GM19239 (cell line): ENCODE data around the gene HPN.

ENCODE experiments used
- DNase-seq: peaks from one replicate; pipeline ENCODE4 v3.0.0; 2011; ENCODE audit warnings: low spot score; ENCODE audit not compliant: insufficient read length
- FAIRE-seq: peaks from 2 replicates; lab custom pipeline; 2011; peaks lifted over from hg19 to GRCh38; lab: Jason Lieb, UNC

HPN gene

GRCh38 chr19:35076026-35076370 lies 34.5 kb downstream of the HPN start:
- DNase-seq (no peak), FAIRE-seq (no peak)

GRCh38 chr19:35076657-35077056 lies 35.1 kb downstream of the HPN start:
- FAIRE-seq (no peak), DNase-seq (no peak)

GRCh38 chr19:35077411-35078223 lies 36.1 kb downstream of the HPN start:
- no peak for DNase-seq
- no peak for FAIRE-seq

GRCh38 chr19:35079826-35080225 lies 38.3 kb downstream of the HPN start:
- DNase-seq = no peak
- no peak for FAIRE-seq

DNA sequence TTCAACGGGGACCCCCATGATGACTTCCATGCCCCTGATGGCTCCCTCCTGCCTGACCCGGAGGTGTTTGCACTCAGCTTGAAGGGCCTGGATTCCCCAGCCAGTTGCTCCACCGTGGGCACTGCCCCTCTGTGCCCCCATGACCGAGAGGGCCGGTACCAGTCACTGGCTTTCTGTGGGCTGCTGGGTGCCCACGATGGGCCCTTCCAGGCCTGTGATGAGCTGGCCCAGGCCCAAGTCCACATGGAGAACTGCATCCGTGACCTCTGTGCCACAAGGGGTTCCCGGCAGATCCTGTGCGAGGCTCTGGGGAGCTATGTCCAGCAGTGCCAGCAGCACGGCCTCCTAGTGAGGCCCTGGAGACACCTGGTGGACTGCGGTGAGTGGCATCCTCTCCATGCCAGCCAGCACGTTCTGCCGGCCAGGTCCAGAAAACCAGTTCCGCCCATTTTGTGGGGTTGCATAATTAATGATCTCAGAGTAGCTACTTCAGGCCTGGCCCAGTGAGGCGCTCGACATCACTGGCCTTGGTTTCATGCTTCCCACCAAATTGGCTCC lies 39.2 kb downstream of the HPN start:
- no peak for FAIRE-seq

GRCh38 chr19:35081201-35081600 lies 39.7 kb downstream of the HPN start:
- DNase-seq (no peak), FAIRE-seq (no peak)

More for the DNA sequence above, 39.2 kb downstream of the HPN start:
- no peak for DNase-seq

GRCh38 chr19:35083691-35084508 lies 42.4 kb downstream of the HPN start:
- DNase-seq = no peak
- FAIRE-seq = no peak

- no peak for FAIRE-seq
Observed at GRCh38 chr19:35084509-35084762, 42.9 kb downstream of the HPN start.

GRCh38 chr19:35085947-35086346 lies 44.4 kb downstream of the HPN start:
- DNase-seq = peak; percentile 44
- FAIRE-seq = peak; percentile 47

More at GRCh38 chr19:35084509-35084762, 42.9 kb downstream of the HPN start:
- DNase-seq = no peak

- peak; percentile 21 for FAIRE-seq
Observed at GRCh38 chr19:35086455-35086854, 44.9 kb downstream of the HPN start.

GRCh38 chr19:35087393-35087792 lies 45.9 kb downstream of the HPN start:
- FAIRE-seq = no peak

More at GRCh38 chr19:35086455-35086854, 44.9 kb downstream of the HPN start:
- no peak for DNase-seq

GRCh38 chr19:35088131-35088913 lies 46.8 kb downstream of the HPN start:
- no peak for FAIRE-seq
- no peak for DNase-seq

More at GRCh38 chr19:35087393-35087792, 45.9 kb downstream of the HPN start:
- no peak for DNase-seq

GRCh38 chr19:35089554-35089953 lies 48.0 kb downstream of the HPN start:
- no peak for DNase-seq
- no peak for FAIRE-seq

- FAIRE-seq (no peak), DNase-seq (no peak)
Observed at GRCh38 chr19:35090160-35090505, 48.6 kb downstream of the HPN start.

- FAIRE-seq = peak; percentile 87
- DNase-seq = peak; percentile 55
Observed at GRCh38 chr19:35090506-35091214, 49.1 kb downstream of the HPN start.

GRCh38 chr19:35093430-35093829 lies 51.9 kb downstream of the HPN start:
- DNase-seq = no peak
- no peak for FAIRE-seq

- DNase-seq (no peak), FAIRE-seq (no peak)
Observed at GRCh38 chr19:35093941-35094647, 52.6 kb downstream of the HPN start.

GRCh38 chr19:35094656-35095055 lies 53.1 kb downstream of the HPN start:
- FAIRE-seq (no peak), DNase-seq (no peak)

DNA sequence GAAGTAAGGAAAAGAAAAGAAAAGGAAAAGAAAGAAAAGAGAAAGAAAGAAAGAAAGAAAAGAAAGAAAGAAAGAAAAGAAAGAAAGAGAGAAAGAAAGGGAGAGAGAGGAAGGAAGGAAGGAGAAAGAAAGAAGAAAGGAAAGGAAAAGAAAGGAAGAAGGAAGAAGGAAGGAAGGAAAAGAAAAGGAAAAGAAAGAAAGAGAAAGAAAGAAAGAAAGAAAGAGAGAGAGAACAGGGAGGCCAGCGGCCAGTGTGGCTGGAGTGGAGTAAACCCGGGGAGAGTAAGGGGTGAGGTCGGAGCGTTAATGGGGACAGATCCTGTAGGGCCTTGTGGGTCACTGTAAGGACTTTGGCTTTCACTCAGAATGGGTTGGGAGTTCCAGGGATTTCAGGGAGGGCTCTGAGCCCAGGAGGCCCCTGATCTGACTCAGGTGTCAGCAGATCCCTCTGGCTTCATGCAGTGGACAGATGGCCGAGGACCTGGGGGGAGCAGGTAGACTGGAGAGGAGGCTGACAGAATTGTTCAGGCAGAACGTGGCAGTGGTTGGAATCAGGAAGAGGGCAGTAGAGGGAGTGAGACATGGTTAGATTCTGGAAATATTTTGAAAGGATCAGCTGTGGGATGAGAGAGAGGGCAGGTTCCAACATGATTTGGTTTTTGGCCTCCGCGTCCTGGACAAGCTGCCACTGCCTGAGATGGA lies 54.3 kb downstream of the HPN start:
- FAIRE-seq (no peak), DNase-seq (no peak)
